HL-60/S4 treated with phorbol 12-myristate 13-acetate at 8.2 ng/mL for 4 days and 3 days (cell line): ENCODE measurements around the gene DENND2C.

Source experiments
- in situ Hi-C: fragments of 300-500 bp; cut with MboI; formaldehyde crosslinking; loops from 2 replicates; pipeline ENCODE4 v1.15.0; 2022; ENCODE audit warnings: low sequenced_read_pairs

DENND2C gene

GRCh38 chr1:114688526-114688925 lies 18.7 kb upstream of the DENND2C start:
- in situ Hi-C loops = no loop called here

GRCh38 chr1:114685851-114686250 lies 16.0 kb upstream of the DENND2C start:
- in situ Hi-C loops = no loop called here

GRCh38 chr1:114677691-114678090 lies 7.8 kb upstream of the DENND2C start:
- in situ Hi-C loops = no loop called here

GRCh38 chr1:114676115-114676514 lies 6.3 kb upstream of the DENND2C start:
- in situ Hi-C loops = no loop called here

GRCh38 chr1:114671939-114672275 lies 2.1 kb upstream of the DENND2C start:
- in situ Hi-C loops = no loop called here

- in situ Hi-C loops = no loop called here
Measured at GRCh38 chr1:114671011-114671938, 1.4 kb upstream of the DENND2C start.

GRCh38 chr1:114670083-114671010 lies 498 bp upstream of the DENND2C start:
- in situ Hi-C loops = no loop called here

- in situ Hi-C loops = no loop called here
Measured at GRCh38 chr1:114668784-114669561, 876 bp downstream of the DENND2C start.

GRCh38 chr1:114668373-114668772 lies 1.5 kb downstream of the DENND2C start:
- in situ Hi-C loops = no loop called here

- in situ Hi-C loops = no loop called here
Measured at GRCh38 chr1:114666954-114667353, 2.9 kb downstream of the DENND2C start.

- in situ Hi-C loops = no loop called here
Measured at GRCh38 chr1:114660238-114660637, 9.6 kb downstream of the DENND2C start.

- in situ Hi-C loops = no loop called here
Measured at GRCh38 chr1:114651893-114652292, 18.0 kb downstream of the DENND2C start.

GRCh38 chr1:114648503-114648902 lies 21.3 kb downstream of the DENND2C start:
- in situ Hi-C loops = no loop called here

- in situ Hi-C loops = no loop called here
Measured at GRCh38 chr1:114641377-114641776, 28.5 kb downstream of the DENND2C start.

GRCh38 chr1:114638910-114639309 lies 30.9 kb downstream of the DENND2C start:
- in situ Hi-C loops = no loop called here

- in situ Hi-C loops = no loop called here
Measured at GRCh38 chr1:114632427-114632826, 37.4 kb downstream of the DENND2C start.

- in situ Hi-C loops = no loop called here
Measured at GRCh38 chr1:114627107-114627506, 42.7 kb downstream of the DENND2C start.

- in situ Hi-C loops = no loop called here
Measured at GRCh38 chr1:114623364-114623763, 46.5 kb downstream of the DENND2C start.

- in situ Hi-C loops = no loop called here
Measured at GRCh38 chr1:114620419-114620818, 49.4 kb downstream of the DENND2C start.

- in situ Hi-C loops = no loop called here
Measured at GRCh38 chr1:114618606-114619005, 51.2 kb downstream of the DENND2C start.
